PC-3 (cell line): ENCODE measurements around the gene GBE1. TPM values are rescaled to one million over a fixed set of nuclear protein-coding genes. Genes with fewer than 3 reads are reported as not detected.

ENCODE experiments used
- ATAC-seq: fragments of 200-7000 bp; cut with Tn5 transposase; 2 replicates; pipeline ENCODE4 v1.9.1; 2020; ENCODE audit warnings: mild to moderate bottlenecking, moderate library complexity
- BruUV-seq: library from RNA; stranded (reverse); fragments of 400-500 nt; replicated peaks from 2 replicates; lab custom pipeline; 2021; lab: Mats Ljungman, UMichigan
- CTCF ChIA-PET: fragments of 300-600 bp; sonication (Branson Sonifier 250); formaldehyde crosslinking; loops from one replicate; lab custom pipeline; 2022; ENCODE audit warnings: antibody characterized with exemption; lab: Charles Lee
- POLR2A ChIA-PET: fragments of 300-600 bp; sonication (Branson Sonifier 250); formaldehyde crosslinking; loops from one replicate; lab custom pipeline; 2022; ENCODE audit warnings: antibody characterized with exemption; ENCODE audit not compliant: unreplicated experiment; lab: Charles Lee
- DNase-seq: peaks from one replicate; pipeline ENCODE4 v3.0.0-alpha.2; 2015
- H2AFZ ChIP-seq: fragments of 300-600 bp; sonication (generic); 2 replicates; pipeline ENCODE4 v1.6.0; 2016; ENCODE audit warnings: antibody characterized with exemption, low read length
- H3F3A ChIP-seq: fragments of 300-600 bp; sonication (generic); one replicate; pipeline ENCODE4 v1.6.0; 2017; ENCODE audit warnings: antibody characterized with exemption, low read length, control low read depth, mild to moderate bottlenecking; ENCODE audit not compliant: unreplicated experiment
- H3K27ac ChIP-seq: fragments of 300-600 bp; sonication (generic); 2 replicates; pipeline ENCODE4 v1.5.1; 2016; ENCODE audit warnings: mild to moderate bottlenecking, low read length
- H3K27me3 ChIP-seq: fragments of 300-600 bp; sonication (generic); 2 replicates; pipeline ENCODE4 v1.6.1; 2016; ENCODE audit warnings: low read length, mixed read lengths
- H3K36me3 ChIP-seq: fragments of 300-600 bp; sonication (generic); 2 replicates; pipeline ENCODE4 v1.6.1; 2016; ENCODE audit warnings: low read depth, mixed run types, low read length, mixed read lengths
- H3K4me1 ChIP-seq: fragments of 300-600 bp; sonication (generic); 2 replicates; pipeline ENCODE4 v1.5.1; 2016; ENCODE audit warnings: low read length; ENCODE audit not compliant: insufficient read depth
- H3K4me2 ChIP-seq: fragments of 300-600 bp; sonication (generic); 2 replicates; pipeline ENCODE4 v1.6.0; 2016; ENCODE audit warnings: low read length
- H3K4me3 ChIP-seq: fragments of 300-600 bp; sonication (generic); 2 replicates; pipeline ENCODE4 v1.5.1; 2016; ENCODE audit warnings: mild to moderate bottlenecking, low read length, mixed read lengths
- H3K79me2 ChIP-seq: fragments of 300-600 bp; sonication (generic); 2 replicates; pipeline ENCODE4 v1.6.1; 2017; ENCODE audit warnings: low read length, mixed read lengths
- H3K9ac ChIP-seq: fragments of 300-600 bp; sonication (generic); 2 replicates; pipeline ENCODE4 v1.6.0; 2016; ENCODE audit warnings: mild to moderate bottlenecking, low read length
- H3K9me2 ChIP-seq: fragments of 300-600 bp; sonication (generic); replicated peaks from 2 replicates; pipeline ENCODE4 v1.6.1; 2016; ENCODE audit warnings: mixed run types, low read length, mixed read lengths
- H3K9me3 ChIP-seq: fragments of 300-600 bp; sonication (generic); 2 replicates; pipeline ENCODE4 v1.6.1; 2016; ENCODE audit warnings: low read length, mixed read lengths
- H4K20me1 ChIP-seq: fragments of 300-600 bp; sonication (generic); 2 replicates; pipeline ENCODE4 v1.6.1; 2016; ENCODE audit warnings: low read length, mixed read lengths
- CTCF ChIP-seq: fragments of 300-600 bp; sonication (generic); conservative IDR thresholded peaks from 2 replicates; pipeline ENCODE4 v1.5.1; 2017; ENCODE audit warnings: antibody characterized with exemption, low read depth, mild to moderate bottlenecking, low read length
- EZH2 ChIP-seq: fragments of 300-600 bp; sonication (generic); IDR thresholded peaks from one replicate; pipeline ENCODE4 v1.6.1; 2017; ENCODE audit warnings: antibody characterized with exemption, mild to moderate bottlenecking, low read length; ENCODE audit not compliant: unreplicated experiment
- EZH2phosphoT487 ChIP-seq: fragments of 300-600 bp; sonication (generic); IDR thresholded peaks from 2 replicates; pipeline ENCODE4 v1.6.1; 2018; ENCODE audit warnings: mild to moderate bottlenecking, antibody characterized with exemption, low read length, borderline replicate concordance
- intact Hi-C: fragments of 100-400 bp; cut with micrococcal nuclease; formaldehyde crosslinking; loops from 2 replicates; pipeline ENCODE4 v1.9.0; 2023
- total RNA-seq: library from RNA; depleted of rRNA; stranded (reverse); fragments of >200 nt; gene quantifications from 2 replicates; pipeline ENCODE4 v1.2.3, GENCODE V29; 2014

The GBE1 gene
- total RNA-seq, 1 experiment from 2014 or later, result 57.7 TPM

GRCh38 chr3:81518945-81519344, 242.5 kb downstream of the GBE1 start:
- Histone ChIP-seq H3K4me2 (no peak overlapping the region), H3K9me3 (no peaks in the 10 kb centered on the region), H3K27me3 (no peaks in the 10 kb centered on the region), H3K4me3 (no peak overlapping the region), H3F3A (no peaks in the 10 kb centered on the region), H3K4me1 (no peaks in the 10 kb centered on the region), H2AFZ (no peak overlapping the region), H3K79me2 (no peaks in the 10 kb centered on the region), H4K20me1 (no peaks in the 10 kb centered on the region), H3K9ac (no peak overlapping the region), H3K9me2 (no peaks in the 10 kb centered on the region), H3K27ac (no peak overlapping the region), H3K36me3 (0 out of 2 replicates have a peak, but pooled peaks cover 3% of the 10 kb centered on the region)
- CTCF ChIA-PET, result no interaction called here
- DNase-seq (no peak), ATAC-seq (no peak)
- POLR2A ChIA-PET, result interaction anchor here (0.7 kb wide), 1 partner anchor 68 kb away, joined by 4 read pairs; no protein-coding TSS in a partner anchor
- no TSS peak for BruUV-seq
- intact Hi-C loops, result no loop called here
- no peak for TF ChIP-seq CTCF
- TF ChIP-seq EZH2phosphoT487, result no peak
- TF ChIP-seq EZH2, result no peak

GRCh38 chr3:81516042-81516441, 245.4 kb downstream of the GBE1 start:
- ChIA-PET CTCF (no interaction called here), POLR2A (no interaction called here)
- Histone ChIP-seq H3K27ac (no peak overlapping the region), H3K79me2 (no peaks in the 10 kb centered on the region), H3K9me2 (no peaks in the 10 kb centered on the region), H3K27me3 (no peaks in the 10 kb centered on the region), H3K9ac (no peak overlapping the region), H3K4me1 (no peaks in the 10 kb centered on the region), H3K9me3 (no peaks in the 10 kb centered on the region), H3F3A (no peaks in the 10 kb centered on the region), H3K4me3 (no peak overlapping the region), H2AFZ (no peak overlapping the region), H3K4me2 (no peak overlapping the region), H3K36me3 (0 out of 2 replicates have a peak, but pooled peaks cover 3% of the 10 kb centered on the region), H4K20me1 (no peaks in the 10 kb centered on the region)
- no peak for DNase-seq
- BruUV-seq, result no TSS peak
- TF ChIP-seq CTCF (no peak), EZH2phosphoT487 (no peak), EZH2 (no peak)
- intact Hi-C loops, result no loop called here
- ATAC-seq, result peak; percentile 27

GRCh38 chr3:81513591-81513990, 247.9 kb downstream of the GBE1 start:
- no peak for DNase-seq
- BruUV-seq, result no TSS peak
- Histone ChIP-seq H3K9ac (no peak overlapping the region), H4K20me1 (no peaks in the 10 kb centered on the region), H3K27me3 (no peaks in the 10 kb centered on the region), H3K79me2 (no peaks in the 10 kb centered on the region), H3F3A (no peaks in the 10 kb centered on the region), H3K27ac (no peak overlapping the region), H3K4me1 (no peaks in the 10 kb centered on the region), H2AFZ (no peak overlapping the region), H3K9me2 (no peaks in the 10 kb centered on the region), H3K9me3 (no peaks in the 10 kb centered on the region), H3K4me2 (no peak overlapping the region), H3K36me3 (0 out of 2 replicates have a peak, but pooled peaks cover 3% of the 10 kb centered on the region), H3K4me3 (no peak overlapping the region)
- intact Hi-C loops, result no loop called here
- no peak for ATAC-seq
- POLR2A ChIA-PET, result no interaction called here
- CTCF ChIA-PET, result no interaction called here
- no peak for TF ChIP-seq EZH2phosphoT487
- TF ChIP-seq CTCF, result no peak
- TF ChIP-seq EZH2, result no peak
